ENCODE results near the gene ACTR3. TPM values are rescaled to one million over a fixed set of nuclear protein-coding genes. Genes with fewer than 3 reads are reported as not detected.

Gene ACTR3
- total RNA-seq, 1 experiment from 2014 or later = 180 TPM

GRCh38 chr2:113858764-113859163 lies 31.1 kb upstream of the ACTR3 start:
- no peaks in the 10 kb centered on the region for H3K79me2 ChIP-seq (ENCODE audit: insufficient read depth, low read length)
- no peaks in the 10 kb centered on the region for H3K79me1 ChIP-seq (ENCODE audit: insufficient read depth, low read depth, low read length, poor library complexity, severe bottlenecking)
- H3K14ac ChIP-seq (ENCODE audit: insufficient read depth, low read length) = no peak overlapping the region
- H3K23ac ChIP-seq (ENCODE audit: insufficient read length, low read depth, low read length) = no peak overlapping the region
- H2BK5ac ChIP-seq (ENCODE audit: insufficient read length, low read length) = no peak overlapping the region
- H2AFZ ChIP-seq (ENCODE audit: low read length) = no peak overlapping the region
- H3K4ac ChIP-seq (ENCODE audit: low read depth, low read length) = no peak overlapping the region
- Mint-ChIP-seq H3K9me3 (no peaks in the 10 kb centered on the region), H3K27ac (no peak overlapping the region), H3K36me3 (ENCODE audit: insufficient read depth in 1 of 3, low read depth in 3 of 3) (no peaks in the 10 kb centered on the region), H3K4me1 (no peaks in the 10 kb centered on the region), H3K4me3 (no peak overlapping the region), H3K27me3 (ENCODE audit: low read depth) (no peaks in the 10 kb centered on the region; the same call in none of the 2 replicates)
- no CpG with 5 or more reads among the region's 5 CpGs for WGBS (ENCODE audit: extremely low coverage, insufficient read length, low lambda C conversion rate)
- no peaks in the 10 kb centered on the region for H3K23me2 ChIP-seq (ENCODE audit: insufficient read length, low read depth, low read length, poor library complexity, severe bottlenecking)
- H3K18ac ChIP-seq (ENCODE audit: insufficient read length, low read depth, low read length) = no peak overlapping the region
- H2BK20ac ChIP-seq (ENCODE audit: low read depth, low read length, poor library complexity, severe bottlenecking) = no peak overlapping the region
- DNase-seq = no peak
- H2AK5ac ChIP-seq (ENCODE audit: insufficient read length, low read length) = no peak overlapping the region
- H3K9ac ChIP-seq (ENCODE audit: extremely low read depth, insufficient read length, low read length) = no peak overlapping the region
- H3K56ac ChIP-seq (ENCODE audit: insufficient read length, low read depth, low read length) = no peak overlapping the region
- H4K91ac ChIP-seq (ENCODE audit: insufficient read length, low read depth, low read length) = no peak overlapping the region
- no peak overlapping the region for H2BK12ac ChIP-seq (ENCODE audit: insufficient read length, low read depth, low read length)
- no peaks in the 10 kb centered on the region for H4K20me1 ChIP-seq (ENCODE audit: control insufficient read depth, insufficient read depth, insufficient read length)
- no peak overlapping the region for H2BK120ac ChIP-seq (ENCODE audit: low read depth, low read length, poor library complexity, severe bottlenecking)
- H3K27ac ChIP-seq (ENCODE audit: insufficient read length, low read depth, low read length) = no peak overlapping the region
- H2BK15ac ChIP-seq (ENCODE audit: low read depth, low read length) = no peak overlapping the region
- no peak overlapping the region for H4K5ac ChIP-seq (ENCODE audit: insufficient read length, low read depth, low read length)
- H3K27me3 ChIP-seq (ENCODE audit: insufficient read depth, low read length) = no peaks in the 10 kb centered on the region
- TF ChIP-seq CTCF (conservative IDR thresholded peaks at IDR 0.05) = no peak
- no peaks in the 10 kb centered on the region for H3K4me1 ChIP-seq (ENCODE audit: insufficient read depth, low read length)
- H4K8ac ChIP-seq (replicated peaks; ENCODE audit: insufficient read length, low read depth, low read length) = no peak overlapping the region
- H3K9me3 ChIP-seq (ENCODE audit: control insufficient read depth, low read depth, low read length) = no peaks in the 10 kb centered on the region
- H3T11ph ChIP-seq (ENCODE audit: low read length) = no peak overlapping the region
- H3K4me2 ChIP-seq (ENCODE audit: insufficient read depth, insufficient read length, low read length) = no peak overlapping the region
